ENCODE results near the gene PPP2R5B.

The PPP2R5B gene

GRCh38 chr11:64923944-64924909 is at the start of gene PPP2R5B:
TSS of gene PPP2R5B (plus strand) at chr11:64924689. CDS start at chr11:64925735, 1,046 bp downstream.
- DNase-seq: peak; percentile 61

GRCh38 chr11:64875369-64876228 is 48.9 kb upstream of the PPP2R5B start:
- no peak for DNase-seq

GRCh38 chr11:64876229-64876750 is 48.2 kb upstream of the PPP2R5B start:
- no peak for DNase-seq

- DNase-seq: no peak
These were observed 47.6 kb upstream of the PPP2R5B start for GRCh38 chr11:64876835-64877341.

GRCh38 chr11:64877390-64878222 is 46.9 kb upstream of the PPP2R5B start:
- no peak for DNase-seq

GRCh38 chr11:64878223-64878493 is 46.3 kb upstream of the PPP2R5B start:
- no peak for DNase-seq

GRCh38 chr11:64878494-64879243 is 45.8 kb upstream of the PPP2R5B start, which contains the start of gene EHD1:
TSS of gene EHD1 (minus strand) at chr11:64878621. CDS start at chr11:64878464, 157 bp downstream.
- peak; percentile 97 for DNase-seq

- no peak for DNase-seq
These were observed 45.1 kb upstream of the PPP2R5B start for GRCh38 chr11:64879244-64879900.

GRCh38 chr11:64880240-64881001 is 44.1 kb upstream of the PPP2R5B start:
- DNase-seq: no peak

GRCh38 chr11:64881476-64881875 is 43.0 kb upstream of the PPP2R5B start:
- DNase-seq: no peak

- no peak for DNase-seq
These were observed 42.2 kb upstream of the PPP2R5B start for GRCh38 chr11:64882243-64882642.

GRCh38 chr11:64883575-64883974 is 40.9 kb upstream of the PPP2R5B start:
- no peak for DNase-seq

GRCh38 chr11:64884019-64884418 is 40.5 kb upstream of the PPP2R5B start:
- DNase-seq: no peak

- no peak for DNase-seq
These were observed 38.9 kb upstream of the PPP2R5B start for GRCh38 chr11:64885367-64886286.

GRCh38 chr11:64887234-64887756 is 37.2 kb upstream of the PPP2R5B start:
- DNase-seq: no peak

GRCh38 chr11:64887757-64888405 is 36.6 kb upstream of the PPP2R5B start:
- DNase-seq: no peak

GRCh38 chr11:64888406-64888728 is 36.1 kb upstream of the PPP2R5B start:
- no peak for DNase-seq

Data from NCI-H1048 (cell line).